ENCODE data around the gene HMGA1.

DNA sequence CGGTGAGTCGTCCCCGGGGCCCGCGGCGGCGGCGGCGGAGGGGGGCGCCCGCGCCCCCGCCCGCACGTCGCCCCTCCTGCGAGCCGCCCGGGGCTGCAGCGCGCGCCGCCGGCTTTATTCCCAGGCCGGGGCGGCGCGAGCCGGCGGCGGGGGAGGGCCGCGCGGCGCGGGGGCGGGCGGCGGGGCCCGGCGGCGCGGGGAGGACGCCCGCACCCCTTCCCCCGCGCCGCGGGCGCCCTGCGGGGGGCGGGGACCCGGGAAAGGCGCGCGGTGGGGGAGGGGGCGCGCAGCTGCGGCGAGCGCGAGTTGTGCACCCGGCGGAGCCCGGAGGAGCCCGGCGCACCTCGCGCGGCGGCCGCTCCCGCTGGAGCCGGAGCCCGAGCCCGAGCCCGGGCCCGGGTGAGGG, 646 bp downstream of the HMGA1 start:
- TF ChIP-seq, protein P1, sequence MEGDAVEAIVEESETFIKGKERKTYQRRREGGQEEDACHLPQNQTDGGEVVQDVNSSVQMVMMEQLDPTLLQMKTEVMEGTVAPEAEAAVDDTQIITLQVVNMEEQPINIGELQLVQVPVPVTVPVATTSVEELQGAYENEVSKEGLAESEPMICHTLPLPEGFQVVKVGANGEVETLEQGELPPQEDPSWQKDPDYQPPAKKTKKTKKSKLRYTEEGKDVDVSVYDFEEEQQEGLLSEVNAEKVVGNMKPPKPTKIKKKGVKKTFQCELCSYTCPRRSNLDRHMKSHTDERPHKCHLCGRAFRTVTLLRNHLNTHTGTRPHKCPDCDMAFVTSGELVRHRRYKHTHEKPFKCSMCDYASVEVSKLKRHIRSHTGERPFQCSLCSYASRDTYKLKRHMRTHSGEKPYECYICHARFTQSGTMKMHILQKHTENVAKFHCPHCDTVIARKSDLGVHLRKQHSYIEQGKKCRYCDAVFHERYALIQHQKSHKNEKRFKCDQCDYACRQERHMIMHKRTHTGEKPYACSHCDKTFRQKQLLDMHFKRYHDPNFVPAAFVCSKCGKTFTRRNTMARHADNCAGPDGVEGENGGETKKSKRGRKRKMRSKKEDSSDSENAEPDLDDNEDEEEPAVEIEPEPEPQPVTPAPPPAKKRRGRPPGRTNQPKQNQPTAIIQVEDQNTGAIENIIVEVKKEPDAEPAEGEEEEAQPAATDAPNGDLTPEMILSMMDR (IDR thresholded peaks at IDR 0.05) = no peak
- no peak for TF ChIP-seq POLR2A (IDR thresholded peaks at IDR 0.05)
- TF ChIP-seq EP300 (IDR thresholded peaks at IDR 0.05; ENCODE audit: low read depth) = no peak
- no peak for TF ChIP-seq POLR2AphosphoS5 (IDR thresholded peaks at IDR 0.05)
